Psoas muscle (tissue), 8 donors: ENCODE measurements around the gene PTCD2. TPM values are rescaled to one million over a fixed set of nuclear protein-coding genes. Genes with fewer than 3 reads are reported as not detected.

Experiments
- ATAC-seq, 4 donors: fragments of 200-7000 bp; cut with Tn5 transposase; one replicate each; pipeline ENCODE4 v1.9.1; 2020; ENCODE audit warnings: moderate library complexity in 3 of 4, mild to moderate bottlenecking in 2 of 4
- DNase-seq, 2 donors: peaks; one replicate each; pipeline ENCODE4 v3.0.0-alpha.2; 2020
- H3K27ac ChIP-seq: fragments of 200-600 bp; one replicate; pipeline ENCODE4 v1.8.0; 2022
- H3K27me3 ChIP-seq, 3 donors: fragments of 200-600 bp in 1 of 3; one replicate each; pipeline versions ENCODE4 v1.6.1 to v1.8.0; 2013 to 2022; ENCODE audit warnings: low read length in 2 of 3, mild to moderate bottlenecking in 2 of 3, moderate library complexity in 1 of 3; ENCODE audit not compliant: insufficient read depth in 3 of 3
- H3K36me3 ChIP-seq, 2 donors: fragments of 200-600 bp in 1 of 2; one replicate each; pipeline versions ENCODE4 v1.6.1 to v1.8.0; 2013 to 2022; ENCODE audit warnings: low read depth in 1 of 2, mild to moderate bottlenecking in 1 of 2, moderate library complexity in 1 of 2; ENCODE audit not compliant: insufficient read depth in 1 of 2
- H3K4me1 ChIP-seq: fragments of 200-600 bp; one replicate; pipeline ENCODE4 v1.8.0; 2022
- H3K4me3 ChIP-seq: fragments of 200-600 bp; one replicate; pipeline ENCODE4 v1.8.0; 2022; ENCODE audit warnings: mild to moderate bottlenecking
- H3K9me3 ChIP-seq: fragments of 200-600 bp; one replicate; pipeline ENCODE4 v1.8.0; 2022
- CTCF ChIP-seq: fragments of 200-600 bp; IDR thresholded peaks from one replicate; pipeline ENCODE4 v1.8.0; 2022; ENCODE audit warnings: antibody characterized with exemption
- WGBS, 3 donors: extraction: QIAGEN DNeasy Blood & Tissue Kit; methylation state at CpG; one replicate each; pipeline versions ENCODE4 v1.1.6 to v1.1.7; 2013; 5-methylcytosine and 5-hydroxymethylcytosine counted together
- intact Hi-C, 2 donors: fragments of 100-400 bp; cut with DNase I; formaldehyde crosslinking; loops; one replicate each; pipeline versions ENCODE4 v1.11.0 to v1.14.2; 2022
- polyA plus RNA-seq, 3 donors: library from polyadenylated mRNA; stranded (reverse); fragments of 200-250 nt; gene quantifications; one replicate each; pipeline ENCODE4 v1.2.3, GENCODE V29; 2013
- total RNA-seq, 4 donors: library from RNA; stranded (reverse); fragmentation: NEBNext Ultra II Directional in 2 of 4; extraction: Animal tissue kit (Norgen Biotek cat#: 25700) in 2 of 4; gene quantifications; one replicate each; pipeline versions ENCODE4 v1.2.1 to v1.2.4, GENCODE V29; 2021 to 2023
- donor health status: healthy with polysubstance abuse.
- donor health status: DM: no; HTN: no; CAD: no; lungs with moderate emphysema.
- donor health status: Bipolar disorder and iron deficiency.
- donor health status: healthy.
- donor health status: DM: yes; HTN: yes; CAD: no.
- donor health status: DM: no; HTN: no; CAD: no.
- donor health status: DM: no; HTN: no; CAD: no.
- donor health status: DM: yes; HTN: yes; CAD: no.

Gene PTCD2
- total and polyA plus RNA-seq, 7 donors, result 6.2 to 30.8 (median 12.8) TPM

- Histone ChIP-seq H3K9me3 (no peaks in the 10 kb centered on the region), H3K4me3 (no peak overlapping the region), H3K36me3 (peaks cover 4 to 12% of the 10 kb centered on the region in 2 donors), H3K27ac (peak overlapping the region; percentile 97), H3K27me3 (no peaks in the 10 kb centered on the region), H3K4me1 (peaks cover 7% of the 10 kb centered on the region)
- WGBS, 3 donors, result 93 to 98% (median 96%) methylated on average over 2 of the region's 2 CpGs
- ATAC-seq (no peak), DNase-seq (no peak)
- intact Hi-C loops, result loop anchor here (1.0 to 5.0 kb wide), 3 partner anchors 168 to 523 kb away; no protein-coding TSS in a partner anchor
- TF ChIP-seq CTCF, result no peak
Measured at GRCh38 chr5:72305194-72306142, 14.7 kb upstream of the PTCD2 start.

DNA sequence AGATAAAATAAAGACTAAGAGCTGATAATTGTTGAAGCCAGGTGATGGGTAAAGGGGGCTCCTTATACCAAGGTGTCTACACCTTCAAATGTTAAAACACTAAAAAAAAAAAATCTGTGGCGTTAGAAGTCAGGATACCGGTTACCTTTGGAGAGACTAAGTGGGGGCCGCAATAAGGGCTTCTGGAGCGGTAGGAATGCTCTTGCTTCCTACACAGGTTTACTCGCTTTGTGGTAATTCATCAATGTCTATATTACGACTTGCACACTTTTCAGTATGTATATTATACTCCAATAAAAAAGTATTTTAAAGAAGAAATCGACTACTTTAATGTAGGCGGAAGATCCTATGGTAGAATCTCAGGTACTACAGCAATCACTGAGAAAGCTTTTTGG lies 12.6 kb upstream of the PTCD2 start:
- H3K4me1 ChIP-seq, result peaks cover 7% of the 10 kb centered on the region
- no peaks in the 10 kb centered on the region for H3K27me3 ChIP-seq
- intact Hi-C loops, result loop anchor here in 1 of 2 donors (5.0 kb wide), 2 partner anchors 170 to 525 kb away; no protein-coding TSS in a partner anchor
- no peaks in the 10 kb centered on the region for H3K9me3 ChIP-seq
- peak overlapping the region; percentile 97 for H3K27ac ChIP-seq
- no peak for TF ChIP-seq CTCF
- WGBS, 3 donors, result 3 to 7% (median 3%) methylated on average over 8 of the region's 8 CpGs
- DNase-seq (no peak), ATAC-seq (no peak)
- H3K36me3 ChIP-seq, result peaks cover 6 to 33% of the 10 kb centered on the region in 2 donors
- H3K4me3 ChIP-seq, result peak overlapping the region; percentile 85

- ATAC-seq (peak; percentile 98 to 99 (median 99)), DNase-seq (peak; percentile 97 to 99)
- no peaks in the 10 kb centered on the region for H3K9me3 ChIP-seq
- 1% methylated on average over 73 to 76 of the region's 76 CpGs for WGBS, 3 donors
- H3K27me3 ChIP-seq, result no peaks in the 10 kb centered on the region
- peaks cover 7% of the 10 kb centered on the region for H3K4me1 ChIP-seq
- intact Hi-C loops, result loop anchor here (1.0 to 5.0 kb wide), 3 partner anchors 171 to 526 kb away; no protein-coding TSS in a partner anchor
- H3K27ac ChIP-seq, result peak overlapping the region; percentile 97
- H3K36me3 ChIP-seq, result peaks cover 6 to 39% of the 10 kb centered on the region in 2 donors
- peak overlapping the region; percentile 85 for H3K4me3 ChIP-seq
- TF ChIP-seq CTCF, result peak; percentile 88
Measured at GRCh38 chr5:72307968-72308852, 12.0 kb upstream of the PTCD2 start.

DNA sequence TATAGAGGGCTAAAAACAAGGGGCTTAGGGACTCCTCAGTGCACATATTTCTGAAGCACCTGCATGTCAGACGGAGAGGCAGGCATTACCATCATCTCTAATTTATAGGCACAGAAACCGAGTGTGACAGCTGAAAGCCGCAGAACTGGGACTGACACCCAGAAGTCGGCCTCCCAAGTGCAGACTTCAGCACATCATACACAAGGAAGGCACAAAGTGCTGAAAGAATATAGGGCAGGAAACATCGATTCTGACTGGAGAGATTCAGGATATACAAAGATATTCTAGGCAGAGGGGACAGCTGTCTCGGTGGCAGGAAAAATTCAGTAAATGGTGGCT lies 11.4 kb upstream of the PTCD2 start:
- WGBS, 3 donors, result 47 to 62% (median 54%) methylated on average over 6 of the region's 6 CpGs
- Histone ChIP-seq H3K36me3 (peaks cover 6 to 45% of the 10 kb centered on the region in 2 donors), H3K27ac (peak overlapping the region; percentile 97), H3K4me3 (peak overlapping the region; percentile 85), H3K27me3 (no peaks in the 10 kb centered on the region), H3K4me1 (peaks cover 7% of the 10 kb centered on the region), H3K9me3 (no peaks in the 10 kb centered on the region)
- TF ChIP-seq CTCF, result no peak
- no peak for ATAC-seq
- intact Hi-C loops, result loop anchor here (1.0 to 5.0 kb wide), 3 partner anchors 172 to 527 kb away; no protein-coding TSS in a partner anchor
- DNase-seq, result no peak
